ENCODE results near the gene CDIPT.

Gene CDIPT

DNA sequence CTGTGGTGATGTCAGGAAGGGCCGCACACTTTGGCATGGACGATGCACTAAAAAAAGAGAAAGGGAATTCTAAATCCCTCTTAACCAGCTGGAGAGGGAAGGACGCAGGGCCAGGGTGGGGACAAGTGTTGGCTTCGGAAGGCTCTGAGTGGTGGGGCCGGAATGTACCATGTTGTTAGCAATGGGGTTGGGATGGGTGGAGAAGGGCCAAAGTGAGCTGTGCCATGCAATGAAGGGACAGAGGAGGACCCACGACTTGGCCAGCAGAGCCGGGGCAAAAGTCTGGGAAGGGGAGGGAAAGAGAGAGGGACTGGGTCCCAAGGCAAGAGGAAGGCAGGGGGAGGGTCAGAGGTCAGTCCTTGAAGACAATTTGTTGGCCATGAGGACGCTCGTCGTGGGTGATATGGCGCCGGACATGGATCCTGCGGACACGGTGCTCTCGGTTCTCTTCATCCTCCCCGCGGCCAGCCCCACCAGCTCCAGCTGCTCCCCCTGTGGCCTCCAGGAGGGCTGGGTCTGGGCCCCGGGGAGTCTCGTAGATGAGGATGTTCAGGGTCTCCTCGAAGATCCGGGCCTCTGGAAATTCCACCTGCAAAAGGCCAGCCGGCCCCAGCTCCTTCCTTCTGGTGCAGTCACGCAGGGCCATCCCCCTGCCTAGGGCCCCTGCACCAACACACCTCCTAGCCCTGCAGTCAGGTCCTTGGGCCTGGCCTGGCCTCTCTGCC lies 43.7 kb upstream of the CDIPT start:
- peaks cover 0 to 3% (median 0%) of the 10 kb centered on the region in 3 experiments for H3K27me3 ChIP-seq (ENCODE audit: control insufficient read depth in 3 of 3, insufficient read depth in 3 of 3, low read depth in 1 of 3, low read length in 3 of 3)
- H4K91ac ChIP-seq (ENCODE audit: low read depth, low read length, poor library complexity): no peak overlapping the region
- no peak for DNase-seq (ENCODE audit: low spot score)
- H3K9me3 ChIP-seq (replicated peaks in 1 of 2; ENCODE audit: control insufficient read depth in 2 of 2, insufficient read depth in 1 of 2, low read depth in 1 of 2, low read length in 2 of 2): no peaks in the 10 kb centered on the region
- no peak overlapping the region for H3K4me2 ChIP-seq (ENCODE audit: insufficient read depth, low read length, poor library complexity, severe bottlenecking)
- no peak overlapping the region for H4K8ac ChIP-seq (ENCODE audit: low read depth, low read length)
- no CpG with 5 or more reads among the region's 23 CpGs for WGBS, 2 donors (ENCODE audit: extremely low coverage in 2 of 2, insufficient read length in 2 of 2, insufficient replicate concordance in 1 of 2)
- no peak overlapping the region for H2BK12ac ChIP-seq (ENCODE audit: low read length)
- no peak overlapping the region for H2AFZ ChIP-seq (ENCODE audit: low read length)
- no peak overlapping the region for H2BK120ac ChIP-seq (ENCODE audit: low read depth, low read length)
- no peak overlapping the region for H2BK5ac ChIP-seq (ENCODE audit: low read length)
- no peak overlapping the region for H3K4me3 ChIP-seq (ENCODE audit: low read length in 2 of 2)
- no peak overlapping the region for H3K9ac ChIP-seq (ENCODE audit: low read depth, low read length, poor library complexity)
- peak overlapping the region; percentile 75 for H2AK5ac ChIP-seq (ENCODE audit: low read depth, low read length)
- H3K18ac ChIP-seq (ENCODE audit: low read length): peak overlapping the region; percentile 57
- no peaks in the 10 kb centered on the region for H3K36me3 ChIP-seq (replicated peaks in 1 of 2; ENCODE audit: control insufficient read depth in 2 of 2, insufficient read depth in 2 of 2, low read length in 2 of 2)
- no peaks in the 10 kb centered on the region for H3K4me1 ChIP-seq (ENCODE audit: control insufficient read depth in 2 of 2, insufficient read depth in 1 of 2, low read depth in 1 of 2, low read length in 2 of 2)
- no peak overlapping the region for H3K4ac ChIP-seq (ENCODE audit: low read length)
- H3K27ac ChIP-seq (replicated peaks; ENCODE audit: low read length): no peak overlapping the region
- no peak overlapping the region for H2BK15ac ChIP-seq (ENCODE audit: low read length)
- no peak overlapping the region for H3K14ac ChIP-seq (ENCODE audit: low read length)
- H3K79me1 ChIP-seq (ENCODE audit: low read depth, low read length): peaks cover 1% of the 10 kb centered on the region
- H3K23ac ChIP-seq (ENCODE audit: low read depth, low read length, poor library complexity): no peak overlapping the region

DNA sequence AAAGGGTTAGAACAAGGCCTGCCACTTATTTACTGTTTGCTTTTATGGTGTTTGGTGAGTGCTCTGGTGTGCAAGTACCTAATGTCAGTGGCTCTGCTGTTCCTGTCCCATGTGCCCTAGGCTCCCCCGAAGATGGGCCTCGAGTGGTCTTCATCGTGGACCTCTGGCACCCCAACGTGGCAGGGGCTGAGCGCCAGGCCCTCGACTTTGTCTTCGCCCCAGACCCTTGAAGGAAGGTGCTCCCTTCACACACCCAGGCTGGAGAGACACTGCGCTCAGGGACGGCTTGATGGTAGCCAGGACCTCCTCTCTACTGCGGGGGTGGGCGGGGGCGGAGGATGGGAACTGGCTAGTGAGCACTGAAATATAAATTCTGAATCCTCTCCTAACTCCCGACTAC lies 42.6 kb upstream of the CDIPT start:
- H3K4me2 ChIP-seq (ENCODE audit: insufficient read depth, low read length, poor library complexity, severe bottlenecking): no peak overlapping the region
- peaks cover 0 to 13% (median 0%) of the 10 kb centered on the region in 3 experiments for H3K27me3 ChIP-seq (ENCODE audit: control insufficient read depth in 3 of 3, insufficient read depth in 3 of 3, low read depth in 1 of 3, low read length in 3 of 3)
- WGBS, 2 donors (ENCODE audit: extremely low coverage in 2 of 2, insufficient read length in 2 of 2, insufficient replicate concordance in 1 of 2): no CpG with 5 or more reads among the region's 13 CpGs
- no peak overlapping the region for H3K4me3 ChIP-seq (ENCODE audit: low read length in 2 of 2)
- H3K27ac ChIP-seq (replicated peaks; ENCODE audit: low read length): no peak overlapping the region
- H2AFZ ChIP-seq (ENCODE audit: low read length): no peak overlapping the region
- H2BK120ac ChIP-seq (ENCODE audit: low read depth, low read length): no peak overlapping the region
- H3K79me1 ChIP-seq (ENCODE audit: low read depth, low read length): peaks cover 1% of the 10 kb centered on the region
- no peak overlapping the region for H2BK15ac ChIP-seq (ENCODE audit: low read length)
- no peak for DNase-seq (ENCODE audit: low spot score)
- no peak overlapping the region for H3K18ac ChIP-seq (ENCODE audit: low read length)
- H3K23ac ChIP-seq (ENCODE audit: low read depth, low read length, poor library complexity): no peak overlapping the region
- H4K91ac ChIP-seq (ENCODE audit: low read depth, low read length, poor library complexity): no peak overlapping the region
- no peak overlapping the region for H2BK5ac ChIP-seq (ENCODE audit: low read length)
- H3K9me3 ChIP-seq (replicated peaks in 1 of 2; ENCODE audit: control insufficient read depth in 2 of 2, insufficient read depth in 1 of 2, low read depth in 1 of 2, low read length in 2 of 2): no peaks in the 10 kb centered on the region
- H3K4me1 ChIP-seq (ENCODE audit: control insufficient read depth in 2 of 2, insufficient read depth in 1 of 2, low read depth in 1 of 2, low read length in 2 of 2): peaks cover 0 to under 1% of the 10 kb centered on the region in 2 donors
- no peak overlapping the region for H3K4ac ChIP-seq (ENCODE audit: low read length)
- H2BK12ac ChIP-seq (ENCODE audit: low read length): no peak overlapping the region
- H2AK5ac ChIP-seq (ENCODE audit: low read depth, low read length): no peak overlapping the region
- no peak overlapping the region for H3K9ac ChIP-seq (ENCODE audit: low read depth, low read length, poor library complexity)
- H4K8ac ChIP-seq (ENCODE audit: low read depth, low read length): no peak overlapping the region
- H3K36me3 ChIP-seq (replicated peaks in 1 of 2; ENCODE audit: control insufficient read depth in 2 of 2, insufficient read depth in 2 of 2, low read length in 2 of 2): no peaks in the 10 kb centered on the region
- peak overlapping the region; percentile 2 for H3K14ac ChIP-seq (ENCODE audit: low read length)

DNA sequence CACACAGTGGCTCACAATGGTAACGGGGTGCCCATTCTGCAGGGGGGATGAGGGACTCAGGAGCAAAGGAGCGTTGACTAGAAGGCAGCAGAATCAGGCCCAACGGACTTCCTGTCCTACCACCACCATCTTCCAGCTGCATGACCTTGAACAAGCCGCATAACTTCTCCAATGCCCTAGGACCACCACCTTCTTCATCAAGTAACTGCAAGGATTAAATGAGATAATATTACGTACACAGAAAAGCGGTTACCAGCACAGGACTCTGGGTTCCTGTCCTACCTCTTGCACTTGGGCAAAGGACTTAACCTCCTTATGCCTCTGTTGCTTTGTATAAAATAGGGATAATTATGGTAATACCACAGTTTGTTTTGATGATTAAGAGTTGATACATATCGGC lies 41.9 kb upstream of the CDIPT start:
- Histone ChIP-seq H3K79me1 (ENCODE audit: low read depth, low read length) (no peaks in the 10 kb centered on the region), H3K4me2 (ENCODE audit: insufficient read depth, low read length, poor library complexity, severe bottlenecking) (no peak overlapping the region), H2BK12ac (ENCODE audit: low read length) (no peak overlapping the region), H3K27me3 (ENCODE audit: control insufficient read depth in 3 of 3, insufficient read depth in 3 of 3, low read depth in 1 of 3, low read length in 3 of 3) (peaks cover 0 to 16% (median 2%) of the 10 kb centered on the region in 3 experiments), H2AK5ac (ENCODE audit: low read depth, low read length) (no peak overlapping the region), H3K4ac (ENCODE audit: low read length) (no peak overlapping the region), H4K8ac (ENCODE audit: low read depth, low read length) (no peak overlapping the region), H3K23ac (ENCODE audit: low read depth, low read length, poor library complexity) (no peak overlapping the region), H2BK5ac (ENCODE audit: low read length) (no peak overlapping the region), H3K4me3 (ENCODE audit: low read length in 2 of 2) (no peak overlapping the region), H3K14ac (ENCODE audit: low read length) (no peak overlapping the region), H3K18ac (ENCODE audit: low read length) (no peak overlapping the region), H2BK15ac (ENCODE audit: low read length) (no peak overlapping the region), H3K9ac (ENCODE audit: low read depth, low read length, poor library complexity) (no peak overlapping the region), H2BK120ac (ENCODE audit: low read depth, low read length) (no peak overlapping the region), H3K4me1 (ENCODE audit: control insufficient read depth in 2 of 2, insufficient read depth in 1 of 2, low read depth in 1 of 2, low read length in 2 of 2) (peaks cover 0 to 3% of the 10 kb centered on the region in 2 donors), H3K9me3 (replicated peaks in 1 of 2; ENCODE audit: control insufficient read depth in 2 of 2, insufficient read depth in 1 of 2, low read depth in 1 of 2, low read length in 2 of 2) (no peaks in the 10 kb centered on the region), H2AFZ (ENCODE audit: low read length) (no peak overlapping the region), H3K36me3 (replicated peaks in 1 of 2; ENCODE audit: control insufficient read depth in 2 of 2, insufficient read depth in 2 of 2, low read length in 2 of 2) (no peaks in the 10 kb centered on the region), H4K91ac (ENCODE audit: low read depth, low read length, poor library complexity) (no peak overlapping the region), H3K27ac (replicated peaks; ENCODE audit: low read length) (no peak overlapping the region)
- WGBS, 2 donors (ENCODE audit: extremely low coverage in 2 of 2, insufficient read length in 2 of 2, insufficient replicate concordance in 1 of 2): no CpG with 5 or more reads among the region's 7 CpGs
- DNase-seq (ENCODE audit: low spot score): no peak

DNA sequence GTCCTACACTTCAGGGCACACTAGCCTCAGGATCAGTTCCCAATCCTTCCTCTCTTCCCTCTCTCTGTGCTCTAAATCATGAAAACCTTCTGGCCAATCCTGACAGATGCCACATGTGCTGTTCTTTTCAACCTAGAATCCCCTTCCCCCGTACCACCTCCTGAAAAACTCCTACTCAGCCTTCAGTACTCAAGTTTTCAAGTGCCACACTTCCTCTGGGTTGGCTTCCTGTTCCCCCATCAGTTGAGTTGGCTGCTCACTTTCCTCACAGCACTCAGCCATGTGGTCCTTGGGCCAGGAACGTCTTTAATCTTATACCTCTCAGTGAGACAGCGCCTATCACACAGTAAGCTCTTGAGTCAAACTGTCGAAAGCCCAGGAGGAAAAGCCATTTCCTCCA lies 40.6 kb upstream of the CDIPT start:
- Histone ChIP-seq H4K91ac (ENCODE audit: low read depth, low read length, poor library complexity) (no peak overlapping the region), H2BK5ac (ENCODE audit: low read length) (no peak overlapping the region), H3K23ac (ENCODE audit: low read depth, low read length, poor library complexity) (no peak overlapping the region), H2AK5ac (ENCODE audit: low read depth, low read length) (no peak overlapping the region), H3K18ac (ENCODE audit: low read length) (no peak overlapping the region), H3K9me3 (replicated peaks in 1 of 2; ENCODE audit: control insufficient read depth in 2 of 2, insufficient read depth in 1 of 2, low read depth in 1 of 2, low read length in 2 of 2) (no peaks in the 10 kb centered on the region), H4K8ac (ENCODE audit: low read depth, low read length) (no peak overlapping the region), H3K27me3 (ENCODE audit: control insufficient read depth in 3 of 3, insufficient read depth in 3 of 3, low read depth in 1 of 3, low read length in 3 of 3) (peaks cover 0 to 16% (median 2%) of the 10 kb centered on the region in 3 experiments), H3K4ac (ENCODE audit: low read length) (no peak overlapping the region), H2AFZ (ENCODE audit: low read length) (no peak overlapping the region), H2BK15ac (ENCODE audit: low read length) (no peak overlapping the region), H3K14ac (ENCODE audit: low read length) (no peak overlapping the region), H3K4me3 (ENCODE audit: low read length in 2 of 2) (no peak overlapping the region), H3K36me3 (replicated peaks in 1 of 2; ENCODE audit: control insufficient read depth in 2 of 2, insufficient read depth in 2 of 2, low read length in 2 of 2) (no peaks in the 10 kb centered on the region), H3K4me1 (ENCODE audit: control insufficient read depth in 2 of 2, insufficient read depth in 1 of 2, low read depth in 1 of 2, low read length in 2 of 2) (peaks cover 3 to 9% of the 10 kb centered on the region in 2 donors), H2BK12ac (ENCODE audit: low read length) (no peak overlapping the region), H3K27ac (replicated peaks; ENCODE audit: low read length) (no peak overlapping the region), H3K4me2 (ENCODE audit: insufficient read depth, low read length, poor library complexity, severe bottlenecking) (no peak overlapping the region), H3K79me1 (ENCODE audit: low read depth, low read length) (no peaks in the 10 kb centered on the region), H2BK120ac (ENCODE audit: low read depth, low read length) (no peak overlapping the region), H3K9ac (ENCODE audit: low read depth, low read length, poor library complexity) (no peak overlapping the region)
- DNase-seq (ENCODE audit: low spot score): no peak
- WGBS, 2 donors (ENCODE audit: extremely low coverage in 2 of 2, insufficient read length in 2 of 2, insufficient replicate concordance in 1 of 2): no CpG with 5 or more reads among the region's 4 CpGs

Data from neuronal stem cell (in vitro differentiated cells).